GM21367 (cell line): Measurements from ENCODE around the gene HAL.
"Not testable (repeated sequence)": the region's sequence is repeated elsewhere in the genome, so short reads cannot be mapped to it uniquely, and the experiment has no call there.

Source experiments
- ATAC-seq: cut with Tn5 transposase; IDR thresholded peaks from one replicate; pipeline ENCODE4 v1.9.1; 2021; ENCODE audit not compliant: unreplicated experiment

HAL gene

DNA sequence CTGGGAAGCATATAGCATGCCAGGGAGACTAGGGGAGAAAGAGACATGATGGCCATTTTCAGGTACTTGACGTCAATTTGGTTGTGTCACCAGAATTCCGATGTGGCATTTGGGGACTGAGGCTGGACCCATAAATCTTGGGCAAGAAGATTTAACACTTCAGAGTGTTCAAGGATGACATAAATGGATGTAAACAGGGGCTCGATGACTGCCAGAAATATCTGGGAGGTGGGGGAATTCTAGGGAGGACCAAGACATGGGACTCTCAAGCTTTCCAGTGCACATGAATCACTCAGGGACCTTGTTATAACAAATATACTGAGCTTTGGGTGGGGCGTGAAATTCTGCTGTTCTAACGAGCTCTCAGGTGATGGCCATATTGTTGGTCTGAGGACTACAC, 17.8 kb downstream of the HAL start:
- ATAC-seq: no peak

DNA sequence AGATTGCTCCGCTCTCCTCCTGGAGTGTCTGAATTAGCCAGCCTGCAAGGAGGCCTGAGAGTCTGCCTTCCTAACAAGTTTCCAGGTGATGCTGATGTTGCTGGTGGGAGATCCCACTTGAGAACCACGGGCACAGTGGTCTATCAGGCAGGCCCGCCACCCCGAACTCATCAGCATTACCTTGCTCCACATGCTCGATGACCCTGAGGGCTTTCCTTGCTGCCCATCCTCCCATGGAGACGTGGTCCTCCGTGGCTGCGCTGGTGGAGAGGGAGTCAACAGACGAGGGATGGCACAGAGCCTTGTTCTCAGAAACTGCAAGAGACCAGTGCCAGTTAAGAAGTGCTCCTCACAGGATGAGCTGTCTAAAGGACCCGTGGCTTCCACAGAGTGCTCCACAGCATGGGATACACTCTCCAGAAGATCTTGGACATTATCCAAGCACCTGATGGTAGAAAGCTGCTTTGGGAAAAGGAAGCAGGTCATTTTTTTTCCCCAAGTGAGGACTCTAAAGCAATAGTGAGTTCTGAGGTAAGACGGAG, 18.3 kb downstream of the HAL start:
- no peak for ATAC-seq

DNA sequence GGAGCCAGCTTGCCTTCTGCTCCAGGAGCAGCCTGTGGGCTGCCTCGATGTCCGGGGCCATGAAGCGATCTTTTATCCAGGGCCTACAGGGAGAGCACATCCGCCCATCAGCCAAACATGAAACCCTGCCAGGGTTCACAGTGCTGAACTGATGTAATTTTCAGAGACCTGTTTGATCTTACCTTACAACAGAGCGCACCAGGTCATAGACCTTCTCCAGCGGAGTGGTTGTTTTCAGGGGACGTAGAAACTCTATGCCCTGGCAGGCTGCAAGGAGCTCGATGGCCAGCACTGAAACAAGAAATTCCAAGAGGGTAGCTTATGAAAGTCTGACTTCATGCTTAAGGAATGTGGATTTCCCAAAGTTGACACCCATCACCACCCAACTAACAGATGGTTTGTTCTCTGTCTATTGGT, 19.7 kb downstream of the HAL start:
- ATAC-seq: no peak

DNA sequence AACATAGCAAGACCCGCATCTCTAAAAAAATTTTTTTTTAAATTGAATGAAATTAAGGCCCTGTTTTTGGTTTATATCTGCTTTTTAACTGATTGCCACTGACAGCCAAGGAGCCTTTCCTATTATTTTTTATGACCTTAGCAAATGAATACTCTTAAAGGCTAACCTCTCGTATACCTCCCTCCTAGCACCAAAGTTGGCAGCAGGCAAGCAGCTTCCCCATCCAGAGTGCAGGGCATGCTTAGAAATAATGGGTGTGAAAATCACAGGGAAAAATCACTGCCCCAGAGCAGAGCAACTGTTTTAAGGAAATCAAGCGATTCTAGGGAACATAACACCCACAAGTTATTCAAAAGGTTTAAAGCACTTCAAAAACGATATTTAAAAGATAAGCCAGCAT, 20.7 kb downstream of the HAL start:
- no peak for ATAC-seq

DNA sequence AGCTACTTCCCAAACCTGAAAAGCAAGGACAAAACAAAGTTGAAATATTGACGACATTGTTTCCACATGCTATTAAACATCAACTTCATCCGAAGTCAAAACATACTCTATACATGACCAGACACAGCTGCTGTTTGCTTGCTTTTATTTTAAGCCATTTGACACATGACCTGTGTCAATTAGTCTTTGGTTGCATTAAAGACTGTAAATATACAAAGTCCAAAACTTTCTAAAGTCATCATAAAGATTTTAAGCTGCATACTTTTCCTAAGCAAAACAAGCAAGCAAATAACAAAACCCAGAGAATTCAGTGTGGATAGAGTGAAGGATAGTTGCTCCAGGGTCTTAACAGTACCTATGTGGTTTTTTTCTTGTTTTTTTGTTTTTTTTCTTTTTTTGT, 21.8 kb downstream of the HAL start:
- no peak for ATAC-seq

DNA sequence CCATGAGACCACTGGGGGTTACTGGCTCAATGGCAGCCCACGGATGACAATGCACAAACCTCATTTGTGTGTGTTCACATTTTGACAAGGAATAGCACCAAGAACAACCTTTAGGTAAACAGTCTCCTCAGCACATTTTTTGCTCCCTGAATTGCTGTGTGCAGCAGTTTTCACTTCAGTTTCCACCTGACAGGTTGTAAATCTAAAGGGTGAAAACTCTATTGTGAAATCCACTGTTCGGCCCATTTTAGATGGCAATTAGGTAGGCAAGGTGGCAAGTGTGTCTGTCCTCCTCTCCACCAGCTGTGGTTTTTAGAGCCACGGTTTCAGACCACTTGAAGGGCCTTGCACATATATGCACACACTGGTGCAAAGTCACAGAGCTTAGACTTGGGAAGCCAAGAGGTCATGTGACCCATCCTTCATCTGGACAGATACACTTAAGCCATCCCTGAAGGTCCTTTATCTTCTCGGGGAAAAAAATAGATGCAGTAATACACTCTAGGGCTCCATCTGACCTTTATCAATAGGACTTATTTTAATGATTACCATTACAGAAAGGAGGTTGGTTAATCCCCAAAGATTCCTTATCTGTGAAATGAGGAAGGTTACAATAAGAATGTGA, 23.2 kb downstream of the HAL start:
- ATAC-seq: no peak

DNA sequence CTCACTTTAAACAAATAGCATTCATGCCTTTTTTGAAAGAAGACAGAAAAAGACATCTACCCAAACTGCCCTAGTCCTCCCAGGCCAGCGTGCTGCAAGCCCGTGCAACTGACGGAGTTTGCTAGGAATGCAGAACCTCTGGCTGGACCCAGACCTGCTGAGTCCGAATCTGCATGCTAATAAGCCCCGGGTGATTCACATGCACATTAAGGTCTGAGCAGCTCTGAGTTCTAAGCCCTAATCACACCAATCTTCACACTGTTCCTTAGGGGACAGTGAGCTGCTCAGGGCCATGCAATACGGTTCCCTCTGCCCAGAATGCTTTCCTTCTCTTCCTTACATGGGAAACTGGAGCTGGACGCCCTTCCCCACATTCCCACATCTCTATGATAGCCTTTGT, 25.2 kb downstream of the HAL start:
- no peak for ATAC-seq

DNA sequence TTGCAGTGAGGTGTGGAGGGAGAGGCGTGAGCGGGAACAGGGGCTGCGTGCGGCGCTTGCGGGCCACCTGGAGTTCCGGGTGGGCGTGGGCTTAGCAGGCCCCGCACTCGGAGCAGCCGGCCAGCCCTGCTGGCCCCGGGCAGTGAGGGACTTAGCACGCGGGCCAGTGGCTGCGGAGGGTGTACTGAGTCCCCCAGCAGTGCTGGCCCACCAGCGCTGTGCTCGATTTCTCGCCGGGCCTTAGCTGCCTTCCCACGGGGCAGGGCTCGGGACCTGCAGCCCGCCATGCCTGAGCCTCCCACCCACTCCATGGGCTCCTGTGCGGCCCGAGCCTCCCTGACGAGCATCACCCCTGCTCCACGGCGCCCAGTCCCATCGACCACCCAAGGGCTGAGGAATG, 27.0 kb downstream of the HAL start:
- not testable (repeated sequence) for ATAC-seq

DNA sequence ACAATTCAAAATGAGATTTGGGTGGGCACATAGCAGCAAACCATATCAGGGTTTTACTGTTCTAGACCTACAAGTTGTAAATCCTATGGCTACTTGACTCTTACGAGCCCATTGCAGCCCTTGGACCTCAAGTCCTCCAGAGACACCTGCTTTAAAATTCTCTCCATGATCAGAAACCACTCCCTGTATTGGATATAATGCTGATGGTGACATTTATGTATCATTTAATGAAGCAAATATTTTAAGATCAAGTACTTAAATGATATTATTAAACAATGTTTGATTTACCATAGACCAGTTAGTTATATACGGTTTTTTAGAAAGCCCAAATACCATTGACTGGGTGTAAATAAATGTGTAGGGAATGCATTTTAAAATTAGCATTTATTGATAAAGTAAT, 28.8 kb downstream of the HAL start:
- no peak for ATAC-seq

DNA sequence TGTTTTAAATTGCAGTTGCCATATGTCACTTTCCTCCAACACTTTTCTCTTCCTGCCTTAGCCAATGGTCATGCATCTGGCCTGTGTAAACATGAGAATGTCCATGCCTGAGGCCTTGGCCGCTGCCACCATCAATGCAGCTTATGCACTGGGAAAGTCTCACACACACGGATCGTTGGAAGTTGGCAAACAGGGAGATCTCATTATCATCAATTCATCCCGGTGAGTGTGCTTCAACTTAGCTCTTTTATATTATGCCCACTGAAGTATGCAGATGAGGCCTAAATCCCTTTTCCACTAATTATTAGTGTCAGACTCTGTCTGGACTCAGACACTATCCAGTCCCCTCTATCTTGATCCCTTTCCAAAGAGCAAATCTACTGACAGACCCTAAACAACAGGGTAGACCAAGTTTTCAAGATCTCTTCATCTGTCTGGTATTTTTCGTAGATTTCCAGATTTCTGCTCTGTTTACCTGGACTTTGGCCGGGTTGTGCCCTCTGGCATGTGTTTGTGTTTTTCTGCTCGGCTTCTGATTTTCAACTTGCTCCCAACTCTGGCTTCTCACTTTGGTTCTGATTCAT, 29.8 kb downstream of the HAL start:
- no peak for ATAC-seq

DNA sequence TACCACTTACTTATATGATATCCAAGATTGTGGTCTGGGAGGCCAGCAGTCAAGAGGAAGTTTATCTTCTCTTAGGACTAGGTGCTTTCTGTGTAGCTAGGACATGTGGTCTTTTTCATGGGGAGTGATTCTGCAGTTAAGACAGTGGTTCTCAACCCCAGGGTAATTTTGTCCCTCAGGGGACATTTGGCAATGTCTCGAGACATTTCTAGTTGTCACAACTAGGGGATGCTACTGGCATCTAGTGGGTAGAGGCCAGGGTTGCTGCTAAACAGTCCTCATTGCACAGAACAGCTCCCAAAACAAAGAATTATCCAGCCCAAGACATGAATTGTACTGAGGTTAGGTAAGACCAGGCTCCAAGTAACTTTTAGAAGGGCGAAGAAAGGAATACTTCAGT, 33.0 kb downstream of the HAL start:
- ATAC-seq: no peak

DNA sequence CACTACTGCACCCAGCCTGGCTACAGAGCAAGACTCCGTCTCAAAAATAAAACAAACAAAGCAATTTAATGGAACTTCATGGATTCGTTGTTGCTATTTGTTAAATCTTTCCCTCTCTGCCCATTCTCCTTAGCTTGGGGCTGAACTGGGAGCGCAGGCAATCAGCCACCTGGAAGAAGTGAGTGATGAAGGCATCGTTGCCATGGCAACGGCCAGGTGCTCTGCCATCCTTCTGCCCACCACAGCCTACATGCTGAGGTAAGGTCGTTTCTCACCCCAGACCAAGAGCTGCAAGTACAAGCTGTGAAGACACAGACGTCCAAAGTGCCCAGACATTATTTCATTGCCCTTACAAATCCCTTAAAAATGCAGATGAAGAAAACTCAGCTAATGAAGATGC, 33.9 kb downstream of the HAL start:
- no peak for ATAC-seq

DNA sequence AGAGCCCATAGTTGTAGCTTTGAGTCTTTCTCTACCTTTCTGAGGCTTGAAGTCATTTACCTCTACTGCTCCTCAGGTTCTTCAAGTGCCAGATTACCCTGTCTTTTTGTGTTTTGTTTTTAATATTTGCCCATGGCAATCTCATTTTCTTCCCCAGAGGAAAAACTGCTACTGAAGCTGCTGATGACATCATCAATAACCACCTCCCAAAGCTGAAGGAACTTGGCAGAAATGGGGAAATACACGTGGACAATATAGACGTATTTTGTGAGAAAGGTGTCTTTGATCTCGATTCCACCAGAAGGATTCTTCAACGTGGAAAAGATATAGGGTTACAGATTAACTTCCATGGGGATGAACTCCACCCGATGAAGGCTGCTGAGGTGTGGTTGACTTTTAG, 35.9 kb downstream of the HAL start:
- no peak for ATAC-seq

DNA sequence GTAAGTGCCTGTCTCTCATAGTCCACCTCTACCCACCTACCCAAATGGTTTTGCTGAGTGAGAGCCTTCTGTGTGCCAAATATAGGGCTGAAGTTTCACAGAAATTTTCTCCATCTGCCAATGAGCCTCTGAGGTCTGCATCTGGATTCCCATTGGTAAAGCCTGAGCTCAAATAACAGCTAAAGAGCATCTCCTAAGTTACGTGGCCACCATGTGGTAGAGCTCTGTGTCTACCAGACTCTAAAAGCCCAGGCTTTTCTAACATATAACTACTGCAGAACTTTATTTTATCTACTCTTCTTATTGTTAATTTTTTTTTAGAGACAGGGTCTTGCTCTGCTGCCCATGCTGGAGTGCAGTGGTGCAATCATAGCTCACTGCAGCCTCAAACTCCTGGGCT, 37.0 kb downstream of the HAL start:
- no peak for ATAC-seq

DNA sequence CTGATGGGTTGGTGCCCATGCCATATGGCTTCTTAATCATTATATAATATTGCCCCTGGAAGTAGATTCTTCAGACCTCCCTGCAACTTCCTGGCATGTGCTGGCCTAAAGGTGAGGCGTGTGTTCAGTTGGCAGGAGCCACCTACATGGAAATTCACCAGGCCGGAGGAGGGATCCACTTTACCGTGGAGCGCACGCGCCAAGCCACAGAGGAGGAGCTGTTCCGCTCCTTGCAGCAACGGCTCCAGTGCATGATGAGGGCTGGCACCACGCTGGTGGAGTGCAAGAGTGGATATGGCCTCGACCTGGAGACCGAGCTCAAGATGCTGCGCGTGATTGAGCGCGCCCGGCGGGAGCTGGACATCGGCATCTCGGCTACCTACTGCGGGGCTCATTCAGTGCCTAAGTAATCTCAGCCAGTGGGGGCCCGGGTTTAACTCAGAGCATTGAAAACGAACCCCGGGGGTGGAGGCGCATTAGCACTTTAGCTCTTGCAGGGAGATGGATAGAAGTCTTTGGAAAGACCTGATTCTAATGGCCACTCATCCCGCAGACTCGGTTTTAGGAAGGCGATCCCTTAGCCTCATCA, 39.5 kb downstream of the HAL start:
- ATAC-seq: no peak

DNA sequence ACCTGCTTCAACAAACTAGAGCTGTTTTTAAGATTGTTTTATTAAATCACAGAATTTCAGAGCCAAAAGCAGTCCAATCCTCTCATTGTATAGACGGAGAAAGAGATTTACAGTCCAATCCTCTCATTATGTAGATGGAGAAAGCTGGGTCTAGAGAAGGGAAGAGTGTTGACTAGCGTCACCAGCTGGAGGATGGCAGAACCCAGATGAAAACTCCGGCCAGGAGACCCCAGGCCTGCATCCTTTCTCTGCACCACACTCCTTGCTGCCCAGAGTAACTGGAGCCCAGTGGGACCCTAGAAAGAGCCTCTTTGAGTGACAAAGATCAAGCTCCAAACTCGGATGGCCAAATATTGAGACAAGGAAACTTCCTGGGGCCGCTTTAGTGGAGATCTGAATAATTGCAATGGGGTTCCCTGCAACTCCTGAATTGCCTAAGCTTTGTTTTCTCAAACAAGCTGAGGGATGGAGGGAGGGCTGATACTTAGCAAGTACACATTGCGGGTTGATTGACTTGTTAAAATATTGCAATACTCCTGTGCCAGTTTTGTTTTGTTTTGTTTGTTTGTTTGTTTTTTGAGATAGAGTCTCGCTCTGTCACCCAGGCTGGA, 40.5 kb downstream of the HAL start:
- no peak for ATAC-seq

DNA sequence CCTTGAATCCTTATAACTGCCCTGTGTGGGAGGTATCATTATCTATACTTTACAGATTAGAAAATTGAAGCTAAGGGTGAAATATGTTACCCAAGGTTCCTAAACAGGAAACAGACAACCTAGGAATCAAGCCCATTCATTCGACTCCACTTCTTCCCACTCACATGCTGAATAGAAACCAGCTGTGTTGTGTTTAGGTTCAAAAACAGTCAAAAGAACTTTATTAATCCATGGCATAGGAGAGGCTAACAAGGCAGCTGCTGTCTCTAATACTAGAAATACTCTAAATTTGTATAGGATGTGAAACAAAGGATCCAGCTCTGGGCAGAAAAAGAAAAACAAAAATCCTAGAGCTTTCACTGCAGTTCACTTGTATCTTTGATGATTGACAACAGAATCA, 43.1 kb downstream of the HAL start:
- no peak for ATAC-seq

DNA sequence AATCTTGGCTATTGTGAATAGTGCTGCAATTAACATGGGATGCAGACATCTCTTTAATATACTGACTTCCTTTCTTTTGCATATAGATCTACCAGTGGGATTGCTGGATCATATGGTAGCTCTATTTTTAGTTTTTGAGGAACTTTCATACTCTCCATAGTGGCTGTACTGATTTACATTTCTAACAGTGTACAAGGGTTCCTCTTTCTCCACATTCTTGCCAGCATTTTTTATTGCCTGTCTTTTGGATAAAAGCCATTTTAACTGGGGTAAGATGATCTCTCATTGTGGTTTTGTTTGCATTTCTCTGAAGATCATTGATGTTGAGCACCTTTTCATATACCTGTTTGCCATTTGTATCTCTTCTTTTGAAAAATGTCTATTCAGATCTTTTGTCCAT, 44.6 kb downstream of the HAL start:
- ATAC-seq: no peak

DNA sequence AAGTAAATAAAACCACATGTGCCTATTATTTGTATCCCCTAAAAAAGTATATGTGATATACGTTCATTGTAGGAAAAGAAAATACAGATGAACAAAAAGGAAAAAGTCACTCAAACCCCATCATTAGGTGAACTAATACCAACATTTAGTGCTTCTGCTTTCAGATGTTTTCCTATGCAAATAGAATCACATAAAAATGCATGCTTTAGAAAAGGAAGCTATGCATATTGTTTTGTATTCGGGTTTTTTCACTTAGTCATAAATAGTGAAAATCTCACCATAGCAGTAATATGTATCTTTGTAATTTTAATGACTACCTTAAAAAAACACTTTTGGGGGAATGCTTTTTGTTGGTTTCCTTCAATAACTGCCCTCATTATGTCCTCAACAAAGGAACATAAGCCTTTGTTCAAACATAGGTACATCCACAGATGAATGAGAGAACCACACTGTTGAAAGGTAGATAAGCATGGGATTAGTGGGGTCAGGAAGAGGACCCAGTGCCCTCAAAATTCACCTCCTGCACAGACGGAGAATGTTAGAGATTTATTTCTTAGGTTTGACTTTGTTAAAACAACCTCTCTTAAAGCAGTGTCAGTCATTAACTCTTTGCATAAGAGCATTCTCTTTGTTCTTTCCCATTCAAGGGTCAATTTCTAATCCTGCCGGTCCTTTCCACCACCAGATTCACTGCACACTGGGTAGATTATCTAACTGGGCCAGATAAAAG, 46.5 kb downstream of the HAL start:
- ATAC-seq: no peak

DNA sequence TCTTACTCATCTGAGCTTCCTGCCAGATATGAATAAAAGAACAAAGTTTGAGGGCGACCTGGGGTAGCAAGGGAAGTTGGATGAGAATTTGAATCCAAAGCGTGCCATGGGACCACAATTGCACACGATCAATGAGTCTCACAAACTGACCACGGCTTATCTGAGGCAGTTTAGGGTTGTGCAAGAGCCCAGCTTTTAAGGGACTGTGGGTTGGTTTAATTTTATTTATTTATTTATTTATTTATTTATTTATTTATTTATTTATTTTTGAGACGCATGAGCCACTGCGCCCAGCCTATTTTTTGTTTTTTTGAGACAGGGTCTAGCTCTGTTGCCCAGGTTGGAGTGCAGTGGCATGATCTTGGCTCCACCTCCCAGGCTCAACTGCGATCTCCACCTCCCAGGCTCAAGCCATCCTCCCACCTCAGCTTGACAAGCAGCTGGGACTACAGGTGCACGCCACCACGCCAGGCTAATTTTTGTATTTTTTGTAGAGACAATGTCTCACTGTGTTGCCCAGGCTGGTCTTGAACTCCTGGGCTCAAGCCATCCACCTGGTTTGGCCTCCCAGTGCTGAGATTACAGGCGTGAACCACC, 51.9 kb downstream of the HAL start:
- no peak for ATAC-seq

DNA sequence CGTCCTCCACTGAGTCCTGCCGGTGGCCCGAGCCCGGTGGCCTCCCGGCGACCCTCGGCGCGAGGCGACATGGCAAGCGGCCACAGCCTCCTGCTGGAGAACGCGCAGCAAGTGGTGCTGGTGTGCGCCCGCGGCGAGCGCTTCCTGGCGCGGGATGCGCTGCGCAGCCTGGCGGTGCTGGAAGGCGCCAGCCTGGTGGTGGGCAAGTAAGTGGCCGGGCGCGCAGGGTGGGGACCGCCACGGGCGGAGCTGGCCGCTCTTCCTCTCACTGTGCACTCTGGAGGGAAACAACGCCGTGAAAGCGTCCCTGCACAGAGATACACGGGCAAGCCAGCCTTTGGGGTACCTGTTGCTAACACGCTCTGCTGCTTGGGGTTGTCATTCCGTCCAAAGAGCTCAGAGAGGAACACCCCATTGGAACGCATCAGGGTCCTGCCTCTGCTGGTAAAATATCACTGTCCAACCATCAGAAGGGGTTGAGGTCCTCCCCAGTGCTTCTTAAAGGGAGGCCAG, 52.8 kb downstream of the HAL start, which contains the start of gene AMDHD1:
AMDHD1 (plus strand) TSS at position 2 of the 513 bp plus-strand sequence; CDS start at position 70, 68 bp downstream.
- ATAC-seq: peak; percentile 58
